HG03025 (cell line): Measurements from ENCODE around the gene GRIA3.
A peak's percentile ranks its signal among the peaks of the same experiment; 100 is the strongest.
"Not testable (repeated sequence)": the region's sequence is repeated elsewhere in the genome, so short reads cannot be mapped to it uniquely, and the experiment has no call there.

Experiments
- ATAC-seq: cut with Tn5 transposase; IDR thresholded peaks from one replicate; pipeline ENCODE4 v1.9.1; 2021; ENCODE audit warnings: mild to moderate bottlenecking, moderate library complexity; ENCODE audit not compliant: unreplicated experiment, low FRiP score

The GRIA3 gene

GRCh38 chrX:123267220-123267619, 83.1 kb downstream of the GRIA3 start:
- no peak for ATAC-seq

- ATAC-seq = no peak
Observed at GRCh38 chrX:123271902-123272301, 87.8 kb downstream of the GRIA3 start.

DNA sequence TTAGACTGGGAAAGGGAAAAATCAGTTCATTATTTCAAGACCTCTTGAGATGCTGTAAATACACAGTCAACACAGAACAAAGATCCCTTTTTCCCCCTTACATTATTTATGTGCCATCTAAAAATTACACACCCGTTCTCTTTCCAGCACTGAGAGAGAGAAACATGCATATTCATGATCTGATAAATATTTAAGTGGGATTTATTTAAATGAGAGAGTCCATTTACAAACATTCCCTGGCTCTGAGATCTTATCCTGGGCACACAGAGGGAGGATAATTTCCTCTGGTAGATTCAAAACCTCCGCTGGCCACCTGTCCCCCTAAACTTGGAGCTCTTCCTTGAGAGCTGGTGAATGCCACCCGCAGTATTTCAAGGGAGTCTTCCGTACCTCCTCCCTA, 88.6 kb downstream of the GRIA3 start:
- ATAC-seq = no peak

- ATAC-seq = no peak
Observed at GRCh38 chrX:123274796-123275195, 90.7 kb downstream of the GRIA3 start.

GRCh38 chrX:123277347-123277746, 93.3 kb downstream of the GRIA3 start:
- no peak for ATAC-seq

DNA sequence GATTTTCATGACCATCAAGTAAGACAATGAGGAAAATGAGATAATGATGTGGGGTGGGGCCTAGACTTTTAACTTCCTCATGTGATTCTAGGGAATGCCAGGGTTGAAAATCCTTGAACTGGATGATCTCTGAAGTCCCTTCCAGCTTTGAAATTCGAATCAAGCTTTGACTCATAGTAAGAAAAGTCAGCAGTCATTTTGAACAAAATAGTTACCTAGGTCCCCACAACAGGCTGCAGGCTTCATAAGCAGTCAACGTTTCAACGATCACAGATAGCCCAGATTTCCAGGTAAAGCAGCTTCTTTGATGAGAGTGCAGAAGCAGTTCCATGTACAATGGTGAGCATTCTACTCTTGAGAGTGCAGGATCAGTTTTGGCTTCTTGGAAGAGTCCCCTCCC, 93.7 kb downstream of the GRIA3 start:
- no peak for ATAC-seq

GRCh38 chrX:123282241-123282640, 98.2 kb downstream of the GRIA3 start:
- ATAC-seq = no peak

DNA sequence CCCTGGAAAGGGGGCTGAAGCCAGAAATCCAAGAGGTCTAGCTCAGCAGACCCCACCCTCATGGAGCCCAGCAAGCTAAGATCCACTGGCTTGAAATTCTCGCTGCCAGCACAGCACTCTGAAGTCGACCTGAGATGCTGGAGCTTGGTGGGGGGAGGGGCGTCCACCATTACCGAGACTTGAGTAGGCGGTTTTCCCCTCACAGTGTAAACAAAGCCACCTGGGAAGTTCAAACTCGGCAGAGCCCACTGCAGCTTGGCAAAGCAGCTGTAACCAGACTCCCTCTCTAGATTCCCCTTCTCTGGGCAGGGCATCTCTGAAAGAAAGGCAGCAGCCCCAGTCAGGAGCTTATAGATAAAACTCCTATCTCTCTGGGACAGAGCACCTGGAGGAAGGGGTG, 99.3 kb downstream of the GRIA3 start:
- not testable (repeated sequence) for ATAC-seq

DNA sequence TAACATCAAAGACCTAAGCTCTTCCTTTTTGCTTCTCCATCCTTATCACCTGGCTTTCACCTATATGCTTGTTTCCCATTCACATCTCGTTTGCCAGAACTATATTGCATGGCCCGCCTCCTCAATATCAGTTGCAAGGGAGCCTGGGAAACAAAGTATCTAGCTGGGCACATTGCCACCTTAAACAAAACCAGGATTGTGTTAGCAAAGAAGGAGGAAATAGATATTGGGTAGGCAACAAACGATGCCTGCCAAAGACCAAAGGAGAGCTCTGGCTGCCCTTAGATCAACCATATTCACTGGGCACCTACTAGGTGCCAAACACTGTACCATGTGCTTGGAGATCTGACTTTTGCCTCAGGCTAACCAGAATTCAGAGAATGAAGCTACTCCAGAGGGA, 107.5 kb downstream of the GRIA3 start:
- no peak for ATAC-seq

DNA sequence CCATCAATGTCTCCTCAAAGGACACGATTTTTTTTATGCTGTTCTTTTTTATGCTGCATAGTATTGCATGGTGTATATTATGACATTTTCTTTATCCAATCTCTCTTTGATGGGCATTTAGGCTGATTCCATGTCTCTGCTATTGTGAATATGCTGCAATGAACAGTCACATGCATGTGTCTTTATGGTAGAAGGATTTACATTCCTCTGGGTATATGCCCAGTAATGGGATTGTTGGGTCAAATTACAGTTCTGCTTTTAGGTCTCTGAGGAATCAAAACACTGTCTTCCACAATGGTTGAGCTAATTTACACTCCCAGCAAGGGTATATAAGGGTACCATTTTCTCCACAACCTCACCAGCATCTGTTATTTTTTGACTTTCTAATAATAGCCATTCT, 113.9 kb downstream of the GRIA3 start:
- ATAC-seq = no peak

GRCh38 chrX:123303429-123303828, 119.4 kb downstream of the GRIA3 start:
- no peak for ATAC-seq

- no peak for ATAC-seq
Observed at GRCh38 chrX:123308658-123309057, 124.6 kb downstream of the GRIA3 start.

GRCh38 chrX:123310112-123310511, 126.0 kb downstream of the GRIA3 start:
- ATAC-seq = no peak

GRCh38 chrX:123311486-123311885, 127.4 kb downstream of the GRIA3 start:
- ATAC-seq = no peak

- no peak for ATAC-seq
Observed at GRCh38 chrX:123313486-123313885, 129.4 kb downstream of the GRIA3 start.

- no peak for ATAC-seq
Observed at GRCh38 chrX:123320622-123321021, 136.5 kb downstream of the GRIA3 start.

GRCh38 chrX:123322536-123322935, 138.5 kb downstream of the GRIA3 start:
- no peak for ATAC-seq

- no peak for ATAC-seq
Observed at GRCh38 chrX:123324625-123325024, 140.5 kb downstream of the GRIA3 start.

- peak; percentile 79 for ATAC-seq
Observed at GRCh38 chrX:123330229-123330942, 146.3 kb downstream of the GRIA3 start.

DNA sequence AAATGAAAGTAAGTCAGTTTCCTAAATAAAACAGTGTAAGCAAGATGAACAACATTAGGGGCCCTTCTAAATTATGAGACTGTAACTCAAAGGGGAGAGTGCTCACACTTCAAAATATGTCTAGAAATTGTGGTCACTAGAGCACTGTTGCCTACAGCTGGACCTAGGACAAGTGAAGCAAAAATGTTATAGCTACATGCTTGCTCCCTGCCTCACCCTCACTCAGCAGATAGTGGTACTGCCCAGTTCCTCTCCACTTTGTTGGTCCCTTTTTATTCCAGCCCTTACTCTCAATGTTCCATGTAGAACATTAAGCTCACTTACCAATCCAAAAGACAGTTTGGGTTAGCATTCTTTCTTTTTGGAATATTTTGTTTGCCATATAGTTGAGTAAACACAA, 147.3 kb downstream of the GRIA3 start:
- peak; percentile 35 for ATAC-seq

- ATAC-seq = peak; percentile 35
Observed at GRCh38 chrX:123331859-123332258, 147.8 kb downstream of the GRIA3 start.

- ATAC-seq = no peak
Observed at GRCh38 chrX:123336666-123337065, 152.6 kb downstream of the GRIA3 start.
